HepG2 (cell line): ENCODE data around the gene SIK1. TPM values are rescaled to one million over a fixed set of nuclear protein-coding genes. Genes with fewer than 3 reads are reported as not detected.

Experiments used
- ARNT ChIP-seq: fragments of 450-650 bp; IDR thresholded peaks from 2 replicates; pipeline ENCODE4 v1.6.1; 2017
- FOXP1 ChIP-seq, 2 experiments: fragments of 450-650 bp in 1 of 2; IDR thresholded peaks; 2 replicates each; pipeline ENCODE4 v1.6.1; 2017 to 2018; ENCODE audit warnings: antibody characterized with exemption in 1 of 2
- HIVEP1 ChIP-seq: sonication (generic); formaldehyde crosslinking; IDR thresholded peaks from 2 replicates; pipeline ENCODE4 v1.4.0; 2020; ENCODE audit warnings: mild to moderate bottlenecking, missing genetic modification reagents
- LCORL ChIP-seq, 2 experiments: fragments of 450-650 bp in 1 of 2; sonication (generic) in 1 of 2; formaldehyde crosslinking in 1 of 2; IDR thresholded peaks; 2 replicates each; pipeline versions ENCODE4 v1.5.0 to v1.6.1; 2017 to 2020; ENCODE audit warnings: antibody characterized with exemption in 1 of 2, missing genetic modification reagents in 1 of 2
- MAFF ChIP-seq: IDR thresholded peaks from 2 replicates; pipeline ENCODE4 v1.6.1; 2011; ENCODE audit warnings: low read depth, low read length, improper control_type of control experiment
- MBNL3 ChIP-seq: fragments of 250-450 bp; sonication (Bioruptor Pico); conservative IDR thresholded peaks from 2 replicates; pipeline ENCODE4 v1.8.0; 2022; ENCODE audit warnings: mild to moderate bottlenecking, inconsistent platforms
- MED1 ChIP-seq: sonication (generic); formaldehyde crosslinking; IDR thresholded peaks from 2 replicates; pipeline ENCODE4 v1.4.0; 2020; ENCODE audit warnings: missing genetic modification reagents
- REPIN1 ChIP-seq: sonication (generic); formaldehyde crosslinking; IDR thresholded peaks from 2 replicates; pipeline ENCODE4 v1.8.0; 2022; ENCODE audit warnings: missing genetic modification reagents, low read depth, mild to moderate bottlenecking, borderline replicate concordance
- SRSF1 ChIP-seq: fragments of 200-400 bp; formaldehyde crosslinking; optimal IDR thresholded peaks from 2 replicates; pipeline ENCODE3; 2017; ENCODE audit warnings: mild to moderate bottlenecking, low read depth, low read length, moderate library complexity
- ZNF143 ChIP-seq: sonication (generic); formaldehyde crosslinking; IDR thresholded peaks from 2 replicates; pipeline ENCODE4 v1.4.0; 2020; ENCODE audit warnings: missing genetic modification reagents
- ZNF17 ChIP-seq: sonication (generic); formaldehyde crosslinking; IDR thresholded peaks from 2 replicates; pipeline ENCODE4 v1.5.0; 2020; ENCODE audit warnings: mild to moderate bottlenecking, missing genetic modification reagents
- ZNF253 ChIP-seq: sonication (generic); formaldehyde crosslinking; IDR thresholded peaks from 2 replicates; pipeline ENCODE4 v1.8.0; 2022; ENCODE audit warnings: mild to moderate bottlenecking, missing genetic modification reagents, borderline replicate concordance
- ZNF431 ChIP-seq: sonication (generic); formaldehyde crosslinking; IDR thresholded peaks from 2 replicates; pipeline ENCODE4 v1.9.0; 2022; ENCODE audit warnings: missing genetic modification reagents, low read depth, mild to moderate bottlenecking, borderline replicate concordance
- ZSCAN9 ChIP-seq: IDR thresholded peaks from 2 replicates; pipeline ENCODE4 v1.6.1; 2016; ENCODE audit warnings: borderline replicate concordance
- polyA plus RNA-seq, 8 experiments: library from polyadenylated mRNA; depleted of rRNA in 3 of 8; stranded (reverse) in 7 of 8; unstranded in 1 of 8; fragments of >200 nt; fragmentation: Illumina TruSeq in 4 of 8; extraction: Trizol in 4 of 8; gene quantifications; 2 replicates each; pipeline versions ENCODE4 v1.2.1 to v1.2.3, GENCODE V29; 2011 to 2016; ENCODE audit warnings: low read depth in 4 of 8, missing spikeins in 1 of 8, mixed read lengths in 1 of 8; ENCODE audit not compliant: insufficient read depth in 1 of 8
- total RNA-seq, 5 experiments: library from RNA; depleted of rRNA; stranded (reverse); fragments of >200 nt; fragmentation: Illumina TruSeq; extraction: Trizol; gene quantifications; 2 replicates each; pipeline ENCODE4 v1.2.3, GENCODE V29; 2016; ENCODE audit warnings: low read depth in 1 of 5
- TF ChIP-seq, protein P1 (sequence below): sonication (generic); formaldehyde crosslinking; IDR thresholded peaks from 2 replicates; pipeline ENCODE4 v1.5.1; 2020; ENCODE audit warnings: mild to moderate bottlenecking, missing genetic modification reagents, moderate library complexity
- TF ChIP-seq, protein P2 (sequence below): fragments of 450-650 bp; IDR thresholded peaks from 2 replicates; pipeline ENCODE4 v1.6.1; 2017; ENCODE audit warnings: mild to moderate bottlenecking
- TF ChIP-seq, protein P3 (sequence below): sonication (generic); formaldehyde crosslinking; IDR thresholded peaks from 2 replicates; pipeline ENCODE4 v1.5.0; 2020; ENCODE audit warnings: missing genetic modification reagents
- TF ChIP-seq, protein P4 (sequence below): IDR thresholded peaks from 2 replicates; pipeline ENCODE4 v1.6.1; 2012; ENCODE audit warnings: low read length, improper control_type of control experiment
- TF ChIP-seq, protein P5 (sequence below): sonication (generic); formaldehyde crosslinking; IDR thresholded peaks from 2 replicates; pipeline ENCODE4 v1.4.0; 2020; ENCODE audit warnings: mild to moderate bottlenecking, missing genetic modification reagents

Gene SIK1
- total and polyA plus RNA-seq, 2 of the 13 experiments (the other 11 are each of a cell fraction or from before 2014, with no cell fraction given) = 4.5 to 14.5 TPM

DNA sequence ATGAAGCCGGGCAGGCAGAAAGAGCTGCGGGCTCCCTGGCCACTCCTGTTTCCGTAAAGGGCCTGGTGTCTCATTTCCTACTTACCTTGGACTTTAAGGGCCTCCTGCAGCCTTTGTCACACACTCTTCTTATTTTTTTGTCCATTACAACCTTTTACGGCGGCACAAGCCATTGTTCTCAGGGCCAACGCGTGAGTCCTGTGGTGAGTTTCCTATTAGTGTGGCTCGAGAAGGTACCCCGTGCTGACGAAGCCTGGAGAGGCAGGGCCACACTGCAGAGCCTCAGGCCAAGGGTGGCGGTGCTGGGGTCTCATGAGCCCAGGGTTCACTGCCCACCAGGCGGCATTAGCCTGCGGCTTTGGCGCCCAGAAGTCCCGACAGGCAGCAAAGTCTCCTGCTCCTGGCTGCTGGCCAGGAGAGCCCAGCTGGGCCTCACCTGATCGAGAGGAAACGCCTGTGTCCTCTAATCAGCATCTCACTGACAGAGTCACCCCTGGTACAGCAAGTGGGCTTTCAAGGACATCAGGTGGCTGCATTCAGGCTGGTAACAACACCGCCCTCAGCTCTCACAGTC, 62.0 kb downstream of the SIK1 start (continued):
- TF ChIP-seq MAFF = no peak
- no peak for TF ChIP-seq ZNF17
- TF ChIP-seq REPIN1 (CRISPR knock-in tag) = no peak
- TF ChIP-seq, protein P1, sequence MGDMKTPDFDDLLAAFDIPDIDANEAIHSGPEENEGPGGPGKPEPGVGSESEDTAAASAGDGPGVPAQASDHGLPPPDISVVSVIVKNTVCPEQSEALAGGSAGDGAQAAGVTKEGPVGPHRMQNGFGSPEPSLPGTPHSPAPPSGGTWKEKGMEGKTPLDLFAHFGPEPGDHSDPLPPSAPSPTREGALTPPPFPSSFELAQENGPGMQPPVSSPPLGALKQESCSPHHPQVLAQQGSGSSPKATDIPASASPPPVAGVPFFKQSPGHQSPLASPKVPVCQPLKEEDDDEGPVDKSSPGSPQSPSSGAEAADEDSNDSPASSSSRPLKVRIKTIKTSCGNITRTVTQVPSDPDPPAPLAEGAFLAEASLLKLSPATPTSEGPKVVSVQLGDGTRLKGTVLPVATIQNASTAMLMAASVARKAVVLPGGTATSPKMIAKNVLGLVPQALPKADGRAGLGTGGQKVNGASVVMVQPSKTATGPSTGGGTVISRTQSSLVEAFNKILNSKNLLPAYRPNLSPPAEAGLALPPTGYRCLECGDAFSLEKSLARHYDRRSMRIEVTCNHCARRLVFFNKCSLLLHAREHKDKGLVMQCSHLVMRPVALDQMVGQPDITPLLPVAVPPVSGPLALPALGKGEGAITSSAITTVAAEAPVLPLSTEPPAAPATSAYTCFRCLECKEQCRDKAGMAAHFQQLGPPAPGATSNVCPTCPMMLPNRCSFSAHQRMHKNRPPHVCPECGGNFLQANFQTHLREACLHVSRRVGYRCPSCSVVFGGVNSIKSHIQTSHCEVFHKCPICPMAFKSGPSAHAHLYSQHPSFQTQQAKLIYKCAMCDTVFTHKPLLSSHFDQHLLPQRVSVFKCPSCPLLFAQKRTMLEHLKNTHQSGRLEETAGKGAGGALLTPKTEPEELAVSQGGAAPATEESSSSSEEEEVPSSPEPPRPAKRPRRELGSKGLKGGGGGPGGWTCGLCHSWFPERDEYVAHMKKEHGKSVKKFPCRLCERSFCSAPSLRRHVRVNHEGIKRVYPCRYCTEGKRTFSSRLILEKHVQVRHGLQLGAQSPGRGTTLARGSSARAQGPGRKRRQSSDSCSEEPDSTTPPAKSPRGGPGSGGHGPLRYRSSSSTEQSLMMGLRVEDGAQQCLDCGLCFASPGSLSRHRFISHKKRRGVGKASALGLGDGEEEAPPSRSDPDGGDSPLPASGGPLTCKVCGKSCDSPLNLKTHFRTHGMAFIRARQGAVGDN (CRISPR knock-in tag) = peak; percentile 73
- TF ChIP-seq ZNF143 (CRISPR knock-in tag) = no peak
- TF ChIP-seq HIVEP1 (CRISPR knock-in tag) = no peak
- no peak for TF ChIP-seq MBNL3
- TF ChIP-seq MED1 (CRISPR knock-in tag) = peak; percentile 41; the same call in 1 of the 2 replicates
- TF ChIP-seq FOXP1 (IDR thresholded peaks at IDR 0.05) = no peak
- no peak for TF ChIP-seq FOXP1 (CRISPR knock-in tag; IDR thresholded peaks at IDR 0.05)
- TF ChIP-seq, protein P2, sequence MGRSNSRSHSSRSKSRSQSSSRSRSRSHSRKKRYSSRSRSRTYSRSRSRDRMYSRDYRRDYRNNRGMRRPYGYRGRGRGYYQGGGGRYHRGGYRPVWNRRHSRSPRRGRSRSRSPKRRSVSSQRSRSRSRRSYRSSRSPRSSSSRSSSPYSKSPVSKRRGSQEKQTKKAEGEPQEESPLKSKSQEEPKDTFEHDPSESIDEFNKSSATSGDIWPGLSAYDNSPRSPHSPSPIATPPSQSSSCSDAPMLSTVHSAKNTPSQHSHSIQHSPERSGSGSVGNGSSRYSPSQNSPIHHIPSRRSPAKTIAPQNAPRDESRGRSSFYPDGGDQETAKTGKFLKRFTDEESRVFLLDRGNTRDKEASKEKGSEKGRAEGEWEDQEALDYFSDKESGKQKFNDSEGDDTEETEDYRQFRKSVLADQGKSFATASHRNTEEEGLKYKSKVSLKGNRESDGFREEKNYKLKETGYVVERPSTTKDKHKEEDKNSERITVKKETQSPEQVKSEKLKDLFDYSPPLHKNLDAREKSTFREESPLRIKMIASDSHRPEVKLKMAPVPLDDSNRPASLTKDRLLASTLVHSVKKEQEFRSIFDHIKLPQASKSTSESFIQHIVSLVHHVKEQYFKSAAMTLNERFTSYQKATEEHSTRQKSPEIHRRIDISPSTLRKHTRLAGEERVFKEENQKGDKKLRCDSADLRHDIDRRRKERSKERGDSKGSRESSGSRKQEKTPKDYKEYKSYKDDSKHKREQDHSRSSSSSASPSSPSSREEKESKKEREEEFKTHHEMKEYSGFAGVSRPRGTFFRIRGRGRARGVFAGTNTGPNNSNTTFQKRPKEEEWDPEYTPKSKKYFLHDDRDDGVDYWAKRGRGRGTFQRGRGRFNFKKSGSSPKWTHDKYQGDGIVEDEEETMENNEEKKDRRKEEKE = no peak
- TF ChIP-seq, protein P3, sequence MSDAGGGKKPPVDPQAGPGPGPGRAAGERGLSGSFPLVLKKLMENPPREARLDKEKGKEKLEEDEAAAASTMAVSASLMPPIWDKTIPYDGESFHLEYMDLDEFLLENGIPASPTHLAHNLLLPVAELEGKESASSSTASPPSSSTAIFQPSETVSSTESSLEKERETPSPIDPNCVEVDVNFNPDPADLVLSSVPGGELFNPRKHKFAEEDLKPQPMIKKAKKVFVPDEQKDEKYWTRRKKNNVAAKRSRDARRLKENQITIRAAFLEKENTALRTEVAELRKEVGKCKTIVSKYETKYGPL (CRISPR knock-in tag) = no peak
- no peak for TF ChIP-seq ARNT
- no peak for TF ChIP-seq ZNF431 (CRISPR knock-in tag)
- TF ChIP-seq, protein P4, sequence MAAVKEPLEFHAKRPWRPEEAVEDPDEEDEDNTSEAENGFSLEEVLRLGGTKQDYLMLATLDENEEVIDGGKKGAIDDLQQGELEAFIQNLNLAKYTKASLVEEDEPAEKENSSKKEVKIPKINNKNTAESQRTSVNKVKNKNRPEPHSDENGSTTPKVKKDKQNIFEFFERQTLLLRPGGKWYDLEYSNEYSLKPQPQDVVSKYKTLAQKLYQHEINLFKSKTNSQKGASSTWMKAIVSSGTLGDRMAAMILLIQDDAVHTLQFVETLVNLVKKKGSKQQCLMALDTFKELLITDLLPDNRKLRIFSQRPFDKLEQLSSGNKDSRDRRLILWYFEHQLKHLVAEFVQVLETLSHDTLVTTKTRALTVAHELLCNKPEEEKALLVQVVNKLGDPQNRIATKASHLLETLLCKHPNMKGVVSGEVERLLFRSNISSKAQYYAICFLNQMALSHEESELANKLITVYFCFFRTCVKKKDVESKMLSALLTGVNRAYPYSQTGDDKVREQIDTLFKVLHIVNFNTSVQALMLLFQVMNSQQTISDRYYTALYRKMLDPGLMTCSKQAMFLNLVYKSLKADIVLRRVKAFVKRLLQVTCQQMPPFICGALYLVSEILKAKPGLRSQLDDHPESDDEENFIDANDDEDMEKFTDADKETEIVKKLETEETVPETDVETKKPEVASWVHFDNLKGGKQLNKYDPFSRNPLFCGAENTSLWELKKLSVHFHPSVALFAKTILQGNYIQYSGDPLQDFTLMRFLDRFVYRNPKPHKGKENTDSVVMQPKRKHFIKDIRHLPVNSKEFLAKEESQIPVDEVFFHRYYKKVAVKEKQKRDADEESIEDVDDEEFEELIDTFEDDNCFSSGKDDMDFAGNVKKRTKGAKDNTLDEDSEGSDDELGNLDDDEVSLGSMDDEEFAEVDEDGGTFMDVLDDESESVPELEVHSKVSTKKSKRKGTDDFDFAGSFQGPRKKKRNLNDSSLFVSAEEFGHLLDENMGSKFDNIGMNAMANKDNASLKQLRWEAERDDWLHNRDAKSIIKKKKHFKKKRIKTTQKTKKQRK = no peak
- TF ChIP-seq SRSF1 = no peak
- no peak for TF ChIP-seq ZNF253
- TF ChIP-seq, protein P5, sequence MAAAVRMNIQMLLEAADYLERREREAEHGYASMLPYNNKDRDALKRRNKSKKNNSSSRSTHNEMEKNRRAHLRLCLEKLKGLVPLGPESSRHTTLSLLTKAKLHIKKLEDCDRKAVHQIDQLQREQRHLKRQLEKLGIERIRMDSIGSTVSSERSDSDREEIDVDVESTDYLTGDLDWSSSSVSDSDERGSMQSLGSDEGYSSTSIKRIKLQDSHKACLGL = no peak
- no peak for TF ChIP-seq LCORL (IDR thresholded peaks at IDR 0.05)
- TF ChIP-seq LCORL (CRISPR knock-in tag; IDR thresholded peaks at IDR 0.05) = peak; percentile 38; the same call in 1 of the 2 replicates
- no peak; the same call in 1 of the 2 replicates for TF ChIP-seq ZSCAN9
